Raji (cell line): ENCODE results near the gene TWIST2.

Experiments
- POLR2A ChIP-seq: IDR thresholded peaks from 2 replicates; pipeline ENCODE4 v1.6.1; 2011; ENCODE audit warnings: low read depth, low read length, control low read depth; ENCODE audit not compliant: insufficient read depth

TWIST2 gene

GRCh38 chr2:238946318-238947242 lies 98.7 kb downstream of the TWIST2 start:
- no peak for TF ChIP-seq POLR2A

DNA sequence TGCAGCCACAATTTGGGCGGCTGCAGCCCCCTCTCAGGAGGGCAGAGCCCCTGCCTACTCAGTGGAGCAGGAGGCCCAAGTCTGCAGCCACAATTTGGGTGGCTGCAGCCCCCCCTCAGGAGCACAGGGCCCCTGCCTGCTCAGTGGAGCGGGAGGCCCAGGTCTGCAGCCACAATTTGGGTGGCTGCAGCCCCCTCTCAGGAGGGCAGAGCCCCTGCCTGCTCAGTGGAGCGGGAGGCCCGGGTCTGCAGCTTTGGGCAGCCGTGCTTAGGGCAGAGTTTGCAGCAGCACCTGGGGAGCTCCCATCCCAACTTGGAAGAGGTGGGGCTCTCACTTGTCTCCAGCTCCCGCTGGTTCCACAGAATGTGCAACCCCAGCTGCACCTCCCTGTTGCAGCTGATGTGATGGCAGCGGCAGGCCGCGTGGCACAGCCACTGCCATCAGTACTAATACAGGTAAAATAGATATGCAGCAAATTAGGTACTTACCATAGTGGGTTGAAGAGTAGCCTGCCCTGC lies 99.4 kb downstream of the TWIST2 start:
- TF ChIP-seq POLR2A = no peak

DNA sequence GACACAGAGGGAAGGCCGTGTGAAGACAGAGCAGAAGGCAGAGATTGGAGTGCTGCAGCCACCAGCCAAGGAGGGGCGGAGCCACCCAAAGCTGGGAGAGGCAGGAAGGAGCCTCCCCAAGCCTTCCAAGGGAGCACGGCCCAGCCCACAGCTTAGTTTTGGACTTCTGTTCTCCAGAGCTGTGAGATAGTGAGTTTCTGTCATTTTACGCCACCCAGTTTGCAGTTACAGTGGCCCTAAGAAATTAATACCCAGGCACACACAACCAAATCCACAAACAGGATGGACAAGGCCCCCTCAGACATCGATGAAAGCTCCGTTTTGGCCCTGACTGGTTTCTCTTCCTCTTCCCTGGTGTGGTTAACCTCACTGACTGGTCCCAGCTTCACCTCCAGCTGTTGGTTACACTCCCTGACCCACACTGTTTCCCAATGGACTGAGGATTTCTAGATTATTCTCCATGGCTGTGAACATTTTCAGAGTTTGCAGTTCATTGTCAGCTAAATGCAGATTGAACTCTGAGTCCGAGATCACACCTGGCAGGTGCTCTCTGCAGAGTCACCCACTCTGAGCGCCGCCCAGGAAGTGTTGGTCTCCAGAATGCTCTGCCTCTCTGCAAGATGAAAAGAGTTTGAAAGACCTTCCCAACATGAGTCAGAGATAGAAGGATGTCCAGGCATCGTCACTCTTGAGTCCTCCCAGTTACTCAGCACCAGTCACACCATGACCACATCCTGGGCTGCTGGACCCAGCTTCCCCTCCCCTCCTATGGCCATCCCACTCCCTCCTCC lies 100.2 kb downstream of the TWIST2 start:
- no peak for TF ChIP-seq POLR2A

DNA sequence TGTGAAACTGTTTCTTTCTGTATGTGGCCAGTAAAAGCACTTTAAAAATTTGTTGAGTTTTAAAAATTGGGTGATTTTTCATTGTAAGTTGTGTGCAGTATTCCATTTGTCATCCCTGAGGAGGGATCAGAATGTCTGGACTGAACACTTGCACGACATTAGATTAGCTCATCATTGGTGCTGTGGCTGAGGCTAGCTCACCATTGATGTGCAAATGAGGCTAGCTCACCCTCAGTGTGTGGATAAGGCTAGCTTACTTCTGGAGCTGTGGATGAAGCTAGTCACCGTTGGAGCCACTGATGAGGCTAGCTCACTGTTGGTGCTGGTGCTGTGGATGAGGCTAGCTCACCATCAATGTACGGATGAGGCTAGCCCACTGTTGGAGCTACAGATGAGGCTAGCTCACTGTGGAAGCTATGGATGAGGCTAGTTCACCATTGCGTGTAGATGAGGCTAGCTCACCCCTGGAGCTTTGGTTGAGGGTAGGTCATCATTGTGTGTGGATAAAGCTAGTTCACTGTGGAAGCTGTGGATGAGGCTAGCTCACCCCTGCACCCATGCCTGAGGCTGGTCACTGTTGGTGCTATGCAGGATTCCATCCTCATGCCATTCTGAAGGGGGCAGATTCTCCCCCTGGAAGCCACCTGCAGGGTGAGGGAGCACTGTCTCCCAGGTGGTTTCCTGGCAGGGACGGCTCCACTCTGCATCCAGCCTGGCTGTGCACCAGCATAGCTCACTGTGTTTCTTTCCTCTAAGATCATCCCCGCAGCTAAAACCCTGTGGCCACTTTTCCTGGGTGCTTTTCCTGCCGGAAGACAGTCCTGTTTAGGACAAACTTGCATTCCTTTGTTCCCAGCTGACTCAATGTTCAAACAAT lies 101.1 kb downstream of the TWIST2 start:
- TF ChIP-seq POLR2A = no peak

DNA sequence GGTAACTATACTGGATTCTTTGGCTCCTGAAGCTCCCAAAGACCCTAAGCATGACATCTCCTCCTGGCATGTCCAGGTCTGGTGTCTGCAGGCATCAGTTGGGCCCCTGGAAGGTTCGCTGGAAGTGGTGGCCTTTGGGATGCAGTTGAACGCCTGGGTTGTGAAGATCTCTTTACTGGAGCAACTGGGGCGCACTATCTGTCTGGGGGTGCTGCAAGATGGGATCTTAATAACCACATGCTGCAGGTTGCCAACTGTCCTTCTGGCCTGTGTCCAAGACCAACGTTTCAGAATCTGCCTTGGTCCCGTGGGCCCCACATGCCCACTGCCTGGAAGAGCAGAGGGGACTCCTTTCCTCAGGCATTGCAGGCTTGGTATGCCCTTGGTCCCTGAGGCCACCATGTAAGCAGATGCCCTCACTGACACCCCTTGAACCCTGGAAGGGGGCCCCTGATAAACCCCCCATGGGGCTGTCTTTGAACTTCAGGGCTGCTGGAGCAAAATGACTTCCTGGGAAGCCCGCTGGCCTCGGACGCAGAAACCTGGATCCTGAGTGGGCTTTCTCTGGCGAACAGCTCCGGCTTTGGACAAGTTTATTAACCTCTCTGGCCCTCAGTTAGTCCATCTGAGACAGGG lies 101.9 kb downstream of the TWIST2 start:
- TF ChIP-seq POLR2A = no peak

- TF ChIP-seq POLR2A = no peak
These were observed 102.7 kb downstream of the TWIST2 start for GRCh38 chr2:238950551-238950950.

- TF ChIP-seq POLR2A = no peak
These were observed 104.5 kb downstream of the TWIST2 start for GRCh38 chr2:238952261-238952919.

DNA sequence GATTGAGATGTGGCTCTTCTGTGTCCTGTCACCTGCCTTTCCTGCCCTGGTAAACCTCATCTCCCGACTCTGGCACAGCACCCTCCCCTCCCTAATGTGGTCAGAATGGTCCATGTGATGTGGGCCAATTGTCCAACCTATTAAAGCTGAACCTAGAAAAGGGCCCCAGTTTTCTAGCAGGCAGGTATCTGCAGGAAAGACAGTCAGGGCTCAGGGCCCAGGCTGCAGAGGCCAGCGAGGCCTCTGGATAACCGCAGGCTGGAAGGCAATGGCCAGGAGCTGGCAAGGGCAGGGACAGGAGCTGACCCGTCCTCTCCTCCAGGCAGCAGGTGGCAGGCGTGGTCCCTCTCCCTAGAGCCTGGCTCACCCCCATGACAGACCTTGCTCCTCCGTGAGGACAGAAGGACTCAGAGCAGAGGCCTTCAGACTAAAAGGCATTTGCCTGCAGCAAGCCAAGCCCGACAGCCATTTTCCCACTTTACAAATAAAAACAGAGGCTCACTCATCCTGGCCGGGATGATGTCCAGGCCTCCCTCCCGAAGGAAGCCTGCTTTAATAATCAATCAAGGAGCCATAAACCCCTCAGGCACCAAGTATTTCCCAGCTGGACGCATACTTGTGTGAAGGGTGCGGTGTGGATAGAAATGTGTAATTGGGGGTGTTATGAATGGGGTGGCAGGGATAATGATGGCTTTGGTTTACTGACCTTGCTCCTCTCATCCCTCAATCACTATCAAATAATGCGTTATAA lies 107.1 kb downstream of the TWIST2 start:
- no peak for TF ChIP-seq POLR2A

GRCh38 chr2:238955648-238956531 lies 108.0 kb downstream of the TWIST2 start:
- no peak for TF ChIP-seq POLR2A

DNA sequence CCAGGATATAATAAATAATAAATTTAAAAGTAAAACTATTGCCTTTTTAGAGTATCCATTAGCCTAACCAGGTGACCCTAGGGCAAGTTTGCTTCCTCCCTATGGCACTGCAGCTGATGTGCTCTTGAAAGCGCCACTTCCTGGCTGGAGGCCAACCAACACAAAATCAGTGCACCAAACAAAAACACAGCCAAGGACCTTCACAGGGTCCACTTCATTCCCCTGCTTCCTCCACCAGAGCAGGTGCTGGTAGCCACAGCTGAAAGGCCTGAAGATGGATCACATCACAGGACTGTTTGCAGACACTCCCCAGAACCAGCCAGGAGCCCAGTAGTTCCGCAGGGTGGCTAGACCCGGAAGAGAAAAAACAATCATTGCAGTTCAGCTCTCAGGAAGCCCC lies 108.8 kb downstream of the TWIST2 start:
- TF ChIP-seq POLR2A = no peak
